GM12873 (cell line): ENCODE measurements around the gene ZSCAN29.

Experiments used
- CTCF ChIP-seq: IDR thresholded peaks from 2 replicates; pipeline ENCODE4 v1.5.1; 2012; ENCODE audit warnings: low read depth, mild to moderate bottlenecking, moderate library complexity, low read length, control low read depth; ENCODE audit not compliant: insufficient read depth; ENCODE audit errors: missing control alignments

ZSCAN29 gene

GRCh38 chr15:43316971-43317346 lies 53.9 kb downstream of the ZSCAN29 start:
- TF ChIP-seq CTCF: no peak

GRCh38 chr15:43316016-43316970 lies 54.5 kb downstream of the ZSCAN29 start:
- TF ChIP-seq CTCF: no peak

GRCh38 chr15:43314171-43314570 lies 56.7 kb downstream of the ZSCAN29 start:
- TF ChIP-seq CTCF: no peak

- no peak for TF ChIP-seq CTCF
Measured at GRCh38 chr15:43312378-43312777, 58.5 kb downstream of the ZSCAN29 start.
